T-helper 1 cell (primary cell): Measurements from ENCODE around the gene TEDC2.
"Not testable (repeated sequence)": the region's sequence is repeated elsewhere in the genome, so short reads cannot be mapped to it uniquely, and the experiment has no call there.

Experiments used
- DNase-seq, 5 donors: peaks; one replicate each; pipeline ENCODE4 v3.0.0-alpha.2; 2012 to 2020

TEDC2 gene

DNA sequence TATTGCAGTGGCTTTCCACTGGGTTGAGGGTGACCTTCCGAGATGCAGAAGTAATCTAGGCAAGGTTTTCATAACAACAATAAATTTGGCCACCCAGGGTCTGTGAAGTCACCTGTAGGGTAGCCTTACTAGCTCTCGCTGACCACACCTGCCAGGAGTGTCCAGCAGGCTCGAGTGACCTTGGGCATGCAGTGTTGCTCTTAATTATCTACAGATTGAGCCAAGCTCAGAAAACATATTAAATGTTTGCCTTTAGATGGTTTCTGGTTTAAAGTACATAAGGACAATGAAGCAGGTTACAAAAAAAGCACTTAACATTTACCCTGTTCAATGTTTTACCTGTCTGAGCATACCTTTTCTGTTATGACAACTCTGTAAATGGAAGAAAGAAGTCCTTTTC, 16.8 kb downstream of the TEDC2 start:
- no peak for DNase-seq

DNA sequence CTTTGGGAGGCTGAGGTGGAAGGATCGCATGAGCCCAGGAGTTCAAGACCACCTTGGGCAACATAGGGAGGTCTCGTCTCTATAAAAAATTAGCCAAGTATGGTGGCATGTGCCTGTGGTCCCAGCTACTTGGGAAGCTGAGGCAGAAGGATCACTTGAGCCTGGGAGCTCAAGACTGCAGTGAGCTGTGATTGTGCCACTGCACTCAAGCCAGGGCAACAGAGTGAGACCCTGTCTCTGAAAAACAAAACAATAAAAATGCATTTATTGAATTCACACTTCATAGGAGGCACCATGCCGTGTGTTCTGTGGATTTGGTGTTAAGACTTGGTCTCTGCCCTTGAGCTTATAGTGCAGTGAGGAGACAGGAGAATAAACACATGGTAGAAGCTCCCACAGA, 17.4 kb downstream of the TEDC2 start:
- DNase-seq = no peak

DNA sequence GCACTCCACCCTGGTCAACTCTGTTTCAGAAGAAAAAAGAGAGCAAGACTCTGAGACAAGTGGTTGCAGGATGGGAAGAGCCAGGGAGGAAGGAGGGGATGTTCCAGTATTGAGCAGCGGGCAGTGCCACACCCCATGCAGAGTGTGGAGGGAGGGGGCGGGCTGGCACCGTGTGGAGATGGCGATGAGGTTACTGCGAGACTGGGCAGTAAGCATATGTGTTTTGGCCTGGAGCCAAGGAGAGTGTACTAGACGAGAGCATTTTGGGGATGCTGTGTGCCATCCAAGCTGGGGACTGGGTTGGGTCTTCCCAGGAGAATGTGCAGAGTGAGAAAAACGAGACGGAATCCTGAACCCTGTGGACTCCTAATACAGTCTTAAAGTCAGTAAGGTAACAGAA, 18.4 kb downstream of the TEDC2 start:
- DNase-seq = no peak

- DNase-seq = not testable (repeated sequence)
These were observed 20.1 kb downstream of the TEDC2 start for GRCh38 chr16:2479996-2480395.

GRCh38 chr16:2480948-2481347, 21.0 kb downstream of the TEDC2 start:
- DNase-seq = no peak

DNA sequence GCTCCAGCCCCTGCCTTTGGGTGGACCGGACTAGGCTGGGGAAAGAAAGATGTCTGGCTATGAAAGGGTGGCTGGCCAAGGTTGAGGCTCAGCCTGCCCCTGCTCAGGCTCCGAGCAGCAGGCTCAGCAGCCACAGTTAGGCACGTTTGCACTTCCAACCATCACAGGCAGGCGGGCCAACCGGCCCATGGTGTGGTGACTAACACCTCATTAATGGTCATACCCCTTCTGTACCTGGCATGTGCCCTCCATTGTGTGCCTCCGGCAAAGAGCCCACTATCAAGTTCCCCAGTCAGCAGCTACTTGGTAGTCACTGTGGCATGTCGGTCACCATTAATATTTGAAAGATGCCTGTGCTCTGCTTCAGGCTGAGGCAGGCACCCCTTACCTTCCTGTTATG, 21.8 kb downstream of the TEDC2 start:
- no peak for DNase-seq

DNA sequence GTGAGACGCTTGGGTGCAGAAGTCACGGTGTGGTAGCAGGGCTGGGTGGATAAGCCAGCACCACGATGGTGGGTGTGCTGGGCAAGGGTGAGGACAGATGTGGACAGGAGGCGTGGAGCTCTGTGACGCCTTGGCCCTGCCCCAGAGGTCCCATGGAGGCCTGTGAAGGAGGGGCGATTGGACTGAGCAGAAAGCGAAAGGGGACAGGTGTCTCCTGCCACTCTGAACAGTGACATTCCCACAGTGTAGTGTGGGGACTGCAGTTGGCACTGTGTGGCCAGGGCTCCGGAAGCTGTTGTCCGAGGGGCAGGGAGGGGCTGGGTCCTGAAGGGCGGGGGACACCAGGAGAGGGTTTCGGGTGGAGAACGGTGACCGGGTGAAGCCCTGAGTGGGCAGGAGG, 22.3 kb downstream of the TEDC2 start:
- DNase-seq = no peak

DNA sequence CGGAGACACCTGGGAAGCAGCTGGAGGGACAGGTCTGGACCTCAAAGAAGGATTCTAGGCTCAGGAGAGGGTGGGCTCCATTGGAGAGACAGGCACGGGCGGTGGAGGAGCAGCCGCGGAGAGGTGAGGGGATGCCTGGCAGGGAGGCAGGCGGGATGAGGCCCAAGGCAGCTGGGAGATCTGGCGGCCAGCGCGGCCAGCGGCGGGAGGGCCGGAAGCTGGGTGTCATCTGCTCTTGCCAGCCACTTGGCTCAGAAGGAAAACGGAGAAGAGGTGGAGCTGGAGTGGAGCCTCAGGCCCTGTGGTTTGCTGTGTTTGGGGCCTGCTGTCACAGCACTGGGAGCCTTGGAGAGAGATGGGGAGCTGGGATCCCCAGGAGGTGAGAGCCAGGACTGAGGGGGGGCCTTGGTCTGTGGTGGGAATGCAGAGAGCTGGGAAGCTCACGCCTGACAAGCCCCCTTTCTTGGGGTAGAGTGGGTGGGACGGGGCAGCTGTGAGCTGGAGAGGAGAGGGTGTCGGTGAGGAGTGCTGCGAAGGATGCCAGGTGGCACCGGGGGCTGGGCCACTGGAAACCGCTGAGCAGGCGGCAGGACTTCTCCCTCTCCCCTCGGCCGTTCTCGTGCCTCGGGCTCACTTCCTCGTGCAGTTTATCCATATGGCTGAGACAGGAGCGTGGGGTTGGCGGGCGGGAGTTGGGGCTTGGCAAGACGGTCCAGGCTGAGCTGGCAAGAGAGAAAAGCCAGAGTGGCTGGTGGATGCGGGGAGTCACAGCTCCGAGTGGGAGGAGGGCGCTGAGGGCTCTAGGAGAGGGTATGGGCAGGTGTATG, 23.0 kb downstream of the TEDC2 start:
- DNase-seq = no peak

DNA sequence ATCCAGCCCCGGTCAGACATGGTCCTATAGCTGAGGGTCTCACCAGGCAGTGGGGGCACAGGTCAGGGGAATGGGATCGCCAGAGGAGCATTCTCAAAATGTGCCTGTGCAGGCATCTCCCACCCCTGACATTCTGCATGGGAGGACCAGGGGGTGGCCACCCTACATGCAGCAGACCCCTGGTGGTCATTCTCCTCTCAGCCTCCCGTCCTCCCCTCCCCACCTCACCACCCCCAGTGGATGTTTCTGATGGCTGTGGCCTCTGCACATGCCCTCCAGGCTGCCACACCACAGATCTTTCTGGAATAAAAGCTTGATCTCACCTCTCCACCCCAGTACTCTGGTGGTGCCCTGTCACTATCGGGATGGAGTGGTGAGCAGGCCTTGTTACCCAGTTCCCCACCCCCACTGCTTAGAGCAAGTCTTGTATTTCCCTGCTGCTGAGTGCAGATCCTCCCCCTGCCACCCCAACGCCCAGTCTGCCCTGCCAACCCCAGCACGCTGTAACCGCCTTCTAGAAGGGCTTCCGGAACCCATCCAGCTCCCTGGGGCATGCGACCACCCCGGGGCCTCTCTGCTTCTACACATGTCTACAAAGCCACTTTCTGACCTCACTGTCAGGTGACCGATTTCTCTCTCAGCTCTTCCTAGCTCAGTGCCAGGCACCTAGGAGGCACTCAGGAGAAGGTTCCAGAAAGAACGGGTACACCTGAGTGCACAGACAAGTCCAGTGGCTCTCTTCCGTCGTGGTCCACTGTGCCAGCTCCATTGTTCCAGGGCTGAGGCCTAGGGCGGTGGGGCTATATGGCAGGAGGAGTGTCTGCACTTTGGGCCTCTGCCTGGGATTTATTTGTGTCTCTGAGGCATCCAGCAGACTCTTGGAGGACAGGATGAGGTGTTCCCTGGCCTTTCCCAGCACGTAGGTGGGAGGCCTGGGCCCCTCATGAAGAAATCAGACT, 24.3 kb downstream of the TEDC2 start:
- no peak for DNase-seq

GRCh38 chr16:2484898-2485508, 25.1 kb downstream of the TEDC2 start:
- no peak for DNase-seq

GRCh38 chr16:2485811-2486507, 26.1 kb downstream of the TEDC2 start:
- DNase-seq = no peak

DNA sequence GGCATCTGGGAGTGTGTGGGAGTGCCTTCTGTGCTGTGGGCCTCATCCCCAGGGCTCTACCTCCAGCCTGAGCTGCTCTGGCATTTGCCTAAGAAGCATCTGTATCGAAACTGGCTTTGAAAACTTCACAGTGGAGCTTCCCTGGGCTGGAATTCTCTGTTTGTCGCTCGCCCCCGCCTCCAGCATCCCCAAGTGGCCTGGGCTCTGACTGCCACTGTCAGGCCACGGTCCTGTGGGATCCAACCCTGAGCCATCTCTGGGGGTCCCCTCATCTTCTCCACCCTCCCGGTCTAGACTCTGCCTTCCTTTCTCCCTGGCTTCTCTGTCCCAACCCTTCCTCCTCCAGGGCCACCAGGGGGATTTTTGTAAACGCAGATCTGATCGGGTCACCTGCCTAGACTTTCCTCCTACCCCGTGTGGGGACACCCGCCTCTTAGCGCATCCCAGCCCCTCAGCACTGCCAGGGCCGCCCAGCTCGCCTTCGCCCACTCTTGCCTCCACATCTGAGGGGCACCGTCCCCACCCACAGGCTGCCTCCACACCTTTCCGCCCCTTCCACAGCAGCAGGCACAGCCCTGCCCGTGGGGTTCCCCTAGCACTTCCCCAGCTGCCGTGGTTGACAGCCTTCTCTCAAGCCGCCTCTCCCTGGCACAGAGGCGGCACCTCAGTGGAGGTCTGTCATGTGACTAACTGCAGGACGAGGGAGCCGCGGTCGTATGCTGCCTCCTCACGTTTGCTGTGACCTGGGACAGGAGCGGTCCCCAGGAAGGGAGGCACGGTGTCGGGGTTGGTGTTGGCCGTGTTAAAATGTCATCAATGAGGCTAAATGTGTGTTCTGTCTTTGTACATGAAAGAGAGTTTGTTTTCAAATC, 27.0 kb downstream of the TEDC2 start:
- peak; percentile 59 to 77 (median 73) for DNase-seq

DNA sequence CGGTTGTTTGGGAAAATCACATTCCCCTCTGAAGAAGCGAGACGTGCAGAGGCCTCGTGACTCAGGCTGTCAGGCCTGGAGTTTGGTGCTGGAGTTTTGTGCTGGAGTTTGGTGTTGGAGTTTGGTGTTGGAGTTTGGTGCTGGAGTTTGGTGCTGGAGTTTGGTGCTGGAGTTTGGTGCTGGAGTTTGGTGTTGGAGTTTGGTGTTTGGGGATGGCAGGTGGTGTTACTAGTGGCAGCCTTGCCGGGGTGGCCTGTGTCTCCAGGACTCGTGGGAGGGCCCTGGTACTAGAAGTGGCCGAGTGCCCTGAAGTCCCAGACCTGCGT, 27.6 kb downstream of the TEDC2 start:
- no peak for DNase-seq

DNA sequence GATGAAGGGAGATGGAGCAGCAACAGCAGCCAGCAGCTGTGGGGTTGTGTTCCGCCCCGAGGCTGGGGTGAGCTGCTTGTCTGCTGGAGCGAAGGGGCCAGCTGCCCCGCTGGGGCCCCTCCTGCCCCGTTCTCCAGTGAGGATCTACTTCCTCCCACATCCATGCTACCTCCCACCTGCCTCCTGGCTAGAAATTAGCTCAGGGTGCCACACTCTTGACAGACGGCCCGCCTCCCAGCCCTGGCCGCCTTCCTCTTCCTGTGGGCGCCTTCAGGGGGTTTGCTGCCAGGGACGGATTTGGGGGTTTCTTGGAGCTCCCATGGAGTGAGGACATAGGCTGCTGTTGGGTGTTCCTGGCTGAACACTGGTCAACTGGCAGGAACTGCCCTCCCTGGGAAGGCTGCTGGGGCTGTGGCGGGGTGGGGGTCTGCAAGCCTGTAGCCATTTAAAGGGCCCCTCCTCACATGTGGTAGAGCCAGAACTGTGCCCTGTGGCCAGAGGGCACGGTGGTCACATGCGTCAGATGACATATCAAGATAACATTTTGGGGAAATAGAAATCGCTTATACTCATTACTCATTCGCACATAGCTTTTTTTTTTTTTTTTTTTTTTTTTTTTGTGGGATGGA, 28.1 kb downstream of the TEDC2 start:
- DNase-seq = no peak

GRCh38 chr16:2489581-2489980, 29.7 kb downstream of the TEDC2 start:
- no peak for DNase-seq

- no peak for DNase-seq
These were observed 30.5 kb downstream of the TEDC2 start for GRCh38 chr16:2490190-2491105.

DNA sequence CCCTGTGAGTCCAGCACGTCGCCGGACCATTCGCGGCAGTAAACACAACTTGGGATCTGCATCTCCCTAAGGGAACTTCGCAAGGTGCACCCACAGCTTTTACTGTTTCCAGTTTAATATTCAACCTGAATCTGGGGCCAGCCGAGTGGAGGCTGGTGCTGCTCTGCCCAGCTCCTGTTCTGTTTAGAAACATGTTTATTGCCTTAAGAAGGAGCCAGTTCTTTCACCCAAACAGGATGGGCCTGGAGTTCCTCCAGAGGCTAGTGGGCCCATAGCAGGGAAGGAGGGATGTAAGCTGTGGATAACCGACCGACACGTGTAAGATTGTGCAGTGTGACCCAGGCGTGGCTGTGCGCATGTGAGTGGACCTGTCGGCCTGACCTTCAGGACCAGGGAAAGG, 32.4 kb downstream of the TEDC2 start:
- DNase-seq = no peak

DNA sequence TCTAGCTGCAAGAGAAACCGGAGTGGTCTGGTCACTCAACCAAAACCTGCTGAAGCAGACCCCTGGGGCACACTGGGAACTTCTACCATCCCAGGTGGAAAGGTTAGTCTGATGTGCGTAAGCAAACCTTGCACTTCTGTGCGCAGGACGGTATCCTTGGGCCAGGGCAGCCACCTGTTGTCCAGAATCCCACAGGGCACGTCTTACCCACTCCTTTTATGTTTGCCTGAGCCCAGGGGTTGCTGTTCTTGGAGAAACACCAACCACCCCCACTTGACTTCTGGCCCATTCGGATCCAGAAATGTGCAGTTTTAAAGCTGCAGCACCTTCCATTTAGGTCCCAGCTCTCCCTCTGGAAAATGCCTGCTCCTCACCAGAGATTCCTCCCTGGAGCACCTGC, 33.7 kb downstream of the TEDC2 start:
- no peak for DNase-seq

- no peak for DNase-seq
These were observed 34.7 kb downstream of the TEDC2 start for GRCh38 chr16:2494616-2495015.

DNA sequence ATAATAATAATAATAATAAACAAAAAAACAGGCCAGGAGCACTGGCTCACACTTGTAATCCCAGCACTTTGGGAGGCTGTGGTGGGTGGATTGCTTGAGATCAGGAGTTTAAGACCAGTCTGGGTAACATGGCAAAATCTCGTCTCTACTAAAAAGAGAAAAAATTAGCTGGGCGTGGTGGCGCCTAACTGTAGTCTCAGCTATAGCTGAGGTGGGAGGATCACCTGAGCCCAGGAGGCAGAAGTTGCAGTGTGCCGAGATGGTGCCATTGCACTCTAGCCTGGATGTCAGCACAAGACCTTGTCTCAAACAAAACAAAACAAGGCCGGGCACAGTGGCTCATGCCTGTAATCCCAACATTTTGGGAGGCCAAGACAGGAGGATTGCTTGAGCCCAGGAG, 35.1 kb downstream of the TEDC2 start:
- no peak for DNase-seq
